Stomach (tissue), 4 donors: ENCODE data around the gene CWC15.

Source experiments
- EP300 ChIP-seq: sonication (generic); formaldehyde crosslinking; IDR thresholded peaks from one replicate; pipeline ENCODE4 v1.6.1; 2017; ENCODE audit warnings: antibody characterized with exemption
- POLR2A ChIP-seq, 4 donors: fragments of 450-650 bp; IDR thresholded peaks; one replicate each; pipeline ENCODE4 v1.6.1; 2016; ENCODE audit warnings: antibody characterized with exemption in 4 of 4, control low read depth in 2 of 4, mild to moderate bottlenecking in 1 of 4, moderate library complexity in 1 of 4
- POLR2AphosphoS5 ChIP-seq, 3 donors: sonication (generic); formaldehyde crosslinking; IDR thresholded peaks; one replicate each; pipeline ENCODE4 v1.6.1; 2016; ENCODE audit warnings: antibody characterized with exemption in 3 of 3
- TF ChIP-seq, protein P1 (sequence below), 7 experiments: fragments of 450-650 bp in 4 of 7; fragments of 200-600 bp in 3 of 7; sonication (generic) in 3 of 7; IDR thresholded peaks; one replicate each; pipeline ENCODE4 v1.5.1; 2016 to 2019; ENCODE audit warnings: antibody characterized with exemption in 7 of 7, control low read depth in 2 of 7, mild to moderate bottlenecking in 1 of 7

DNA sequence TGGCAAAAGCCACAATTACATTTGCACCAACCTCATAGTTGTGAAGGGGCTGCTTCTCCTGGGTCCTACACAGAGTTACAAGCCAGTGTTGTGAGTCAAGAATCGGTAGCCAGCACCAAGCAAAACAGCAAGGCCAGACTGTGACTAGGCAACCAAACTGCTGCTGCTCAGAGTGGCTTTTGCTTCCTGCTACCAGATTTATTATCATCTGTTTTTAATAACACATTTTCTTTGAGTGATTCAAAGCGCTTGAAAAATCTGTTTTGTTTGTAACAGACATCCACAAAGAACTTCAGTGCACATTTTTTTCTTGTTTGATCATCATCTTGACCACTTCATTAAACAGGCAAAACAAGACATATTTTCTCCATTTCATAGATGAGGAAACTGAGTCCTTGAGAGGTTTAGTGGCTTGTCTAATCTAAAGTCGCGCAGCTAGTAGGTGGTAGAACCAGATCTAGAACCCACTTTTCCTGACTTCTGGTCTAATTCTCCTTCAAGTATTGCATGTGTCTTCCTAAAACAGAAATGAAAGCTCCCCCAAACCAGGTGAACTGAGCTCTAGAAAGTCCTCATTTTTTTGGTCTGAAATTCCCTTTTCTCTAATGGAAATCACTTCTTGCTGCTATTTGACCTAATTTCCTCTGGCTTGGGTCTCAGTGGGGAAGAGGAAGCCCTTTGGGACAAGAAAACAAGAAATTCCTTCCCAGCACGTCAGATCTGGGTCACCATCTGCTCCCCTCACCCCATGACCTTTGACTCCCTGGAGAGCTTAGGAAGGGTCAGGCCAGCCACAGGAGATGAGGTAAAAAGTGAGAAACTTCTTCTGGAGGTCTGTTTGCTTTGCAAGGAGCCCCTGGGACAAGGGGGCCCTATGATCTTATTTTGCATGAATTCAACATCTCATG lies 39.9 kb downstream of the CWC15 start:
- TF ChIP-seq, protein P1, sequence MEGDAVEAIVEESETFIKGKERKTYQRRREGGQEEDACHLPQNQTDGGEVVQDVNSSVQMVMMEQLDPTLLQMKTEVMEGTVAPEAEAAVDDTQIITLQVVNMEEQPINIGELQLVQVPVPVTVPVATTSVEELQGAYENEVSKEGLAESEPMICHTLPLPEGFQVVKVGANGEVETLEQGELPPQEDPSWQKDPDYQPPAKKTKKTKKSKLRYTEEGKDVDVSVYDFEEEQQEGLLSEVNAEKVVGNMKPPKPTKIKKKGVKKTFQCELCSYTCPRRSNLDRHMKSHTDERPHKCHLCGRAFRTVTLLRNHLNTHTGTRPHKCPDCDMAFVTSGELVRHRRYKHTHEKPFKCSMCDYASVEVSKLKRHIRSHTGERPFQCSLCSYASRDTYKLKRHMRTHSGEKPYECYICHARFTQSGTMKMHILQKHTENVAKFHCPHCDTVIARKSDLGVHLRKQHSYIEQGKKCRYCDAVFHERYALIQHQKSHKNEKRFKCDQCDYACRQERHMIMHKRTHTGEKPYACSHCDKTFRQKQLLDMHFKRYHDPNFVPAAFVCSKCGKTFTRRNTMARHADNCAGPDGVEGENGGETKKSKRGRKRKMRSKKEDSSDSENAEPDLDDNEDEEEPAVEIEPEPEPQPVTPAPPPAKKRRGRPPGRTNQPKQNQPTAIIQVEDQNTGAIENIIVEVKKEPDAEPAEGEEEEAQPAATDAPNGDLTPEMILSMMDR (IDR thresholded peaks at IDR 0.05) = no peak
- TF ChIP-seq POLR2A (IDR thresholded peaks at IDR 0.05) = no peak
- TF ChIP-seq POLR2AphosphoS5 (IDR thresholded peaks at IDR 0.05) = no peak
- TF ChIP-seq EP300 = no peak
